ENCODE measurements around the gene IL10RB. TPM values are rescaled to one million over a fixed set of nuclear protein-coding genes. Genes with fewer than 3 reads are reported as not detected.

IL10RB gene
- total and polyA plus RNA-seq, 10 of the 15 experiments (the other 5 are each of a cell fraction or from before 2014, with no cell fraction given): 15.0 to 55.1 (median 34.9) TPM

- TF ChIP-seq BCLAF1 (IDR thresholded peaks at IDR 0.05): no peak
- no peak; the same call in none of the 2 replicates for TF ChIP-seq GATAD2B (conservative IDR thresholded peaks at IDR 0.05; ENCODE audit: low read depth)
- TF ChIP-seq ZNF592 (IDR thresholded peaks at IDR 0.05): no peak
- TF ChIP-seq, protein P1, sequence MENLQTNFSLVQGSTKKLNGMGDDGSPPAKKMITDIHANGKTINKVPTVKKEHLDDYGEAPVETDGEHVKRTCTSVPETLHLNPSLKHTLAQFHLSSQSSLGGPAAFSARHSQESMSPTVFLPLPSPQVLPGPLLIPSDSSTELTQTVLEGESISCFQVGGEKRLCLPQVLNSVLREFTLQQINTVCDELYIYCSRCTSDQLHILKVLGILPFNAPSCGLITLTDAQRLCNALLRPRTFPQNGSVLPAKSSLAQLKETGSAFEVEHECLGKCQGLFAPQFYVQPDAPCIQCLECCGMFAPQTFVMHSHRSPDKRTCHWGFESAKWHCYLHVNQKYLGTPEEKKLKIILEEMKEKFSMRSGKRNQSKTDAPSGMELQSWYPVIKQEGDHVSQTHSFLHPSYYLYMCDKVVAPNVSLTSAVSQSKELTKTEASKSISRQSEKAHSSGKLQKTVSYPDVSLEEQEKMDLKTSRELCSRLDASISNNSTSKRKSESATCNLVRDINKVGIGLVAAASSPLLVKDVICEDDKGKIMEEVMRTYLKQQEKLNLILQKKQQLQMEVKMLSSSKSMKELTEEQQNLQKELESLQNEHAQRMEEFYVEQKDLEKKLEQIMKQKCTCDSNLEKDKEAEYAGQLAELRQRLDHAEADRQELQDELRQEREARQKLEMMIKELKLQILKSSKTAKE (IDR thresholded peaks at IDR 0.05; ENCODE audit: low read depth, poor library complexity, severe bottlenecking): no peak
- TF ChIP-seq IRF4 (IDR thresholded peaks at IDR 0.05; ENCODE audit: low read depth, low read length): 0 out of 2 replicates have a peak, but pooled peaks have one; percentile 5
- TF ChIP-seq NR2F1 (conservative IDR thresholded peaks at IDR 0.05): peak; percentile 88
- no peak for TF ChIP-seq CEBPB (IDR thresholded peaks at IDR 0.05; ENCODE audit: borderline replicate concordance in 1 of 2, low read depth in 2 of 2, low read length in 2 of 2)
- TF ChIP-seq TCF7 (IDR thresholded peaks at IDR 0.05; ENCODE audit: borderline replicate concordance): no peak
- TF ChIP-seq CUX1 (IDR thresholded peaks at IDR 0.05; ENCODE audit: insufficient replicate concordance, low read depth, low read length): no peak
- TF ChIP-seq NFIC (IDR thresholded peaks at IDR 0.05; ENCODE audit: low read depth, low read length): 0 out of 2 replicates have a peak, but pooled peaks have one; percentile 7
- no peak; the same call in 1 of the 2 replicates for TF ChIP-seq RB1 (IDR thresholded peaks at IDR 0.05; ENCODE audit: borderline replicate concordance)
- TF ChIP-seq SUZ12 (IDR thresholded peaks at IDR 0.05; ENCODE audit: unreplicated experiment): no peak
- no peak for TF ChIP-seq SUPT20H (IDR thresholded peaks at IDR 0.05; ENCODE audit: borderline replicate concordance, control insufficient read depth, low read depth, low read length)
These were observed 35.4 kb upstream of the IL10RB start (continued) for GRCh38 chr21:33230545-33231324.
